K562 (cell line): Measurements from ENCODE around the gene PPIL6. TPM values are rescaled to one million over a fixed set of nuclear protein-coding genes. Genes with fewer than 3 reads are reported as not detected.

Experiments used
- ADNP ChIP-seq: fragments of 200-800 bp; sonication (Bioruptor generic); IDR thresholded peaks from 2 replicates; pipeline ENCODE4 v1.6.1; 2016; ENCODE audit warnings: missing genetic modification characterization, missing compliant biosample characterization
- BCLAF1 ChIP-seq, 2 experiments: fragments of 450-650 bp in 1 of 2; IDR thresholded peaks; 2 replicates each; pipeline ENCODE4 v1.6.1; 2011 to 2017; ENCODE audit warnings: low read depth in 2 of 2, antibody characterized with exemption in 1 of 2, borderline replicate concordance in 1 of 2, low read length in 1 of 2, mild to moderate bottlenecking in 1 of 2, mixed read lengths in 1 of 2; ENCODE audit not compliant: control insufficient read depth in 1 of 2
- CBX8 ChIP-seq: fragments of 200-600 bp; sonication (generic); IDR thresholded peaks from 2 replicates; pipeline ENCODE4 v1.6.1; 2012; ENCODE audit warnings: borderline replicate concordance, mixed run types, low read depth, mild to moderate bottlenecking, moderate library complexity, mixed read lengths, low read length, control low read depth, inconsistent platforms; ENCODE audit not compliant: poor library complexity, severe bottlenecking; ENCODE audit errors: extremely low read depth
- CCAR2 ChIP-seq: fragments of 200-400 bp; formaldehyde crosslinking; IDR thresholded peaks from 2 replicates; pipeline ENCODE4 v1.6.1; 2017; ENCODE audit warnings: mild to moderate bottlenecking, low read depth, low read length
- ESRRB ChIP-seq: fragments of 250-450 bp; sonication (Bioruptor Pico); IDR thresholded peaks from 2 replicates; pipeline ENCODE4 v1.5.0; 2020; ENCODE audit warnings: mild to moderate bottlenecking, moderate library complexity, borderline replicate concordance
- EZH2 ChIP-seq: IDR thresholded peaks from 2 replicates; pipeline ENCODE4 v1.6.1; 2012; ENCODE audit warnings: low read depth, mild to moderate bottlenecking, inconsistent platforms, low read length, borderline replicate concordance
- NFATC3 ChIP-seq: fragments of 450-650 bp; IDR thresholded peaks from 2 replicates; pipeline ENCODE4 v1.6.1; 2017; ENCODE audit warnings: mild to moderate bottlenecking
- NFXL1 ChIP-seq: fragments of 450-650 bp; formaldehyde crosslinking; IDR thresholded peaks from 2 replicates; pipeline ENCODE4 v1.4.0; 2021; ENCODE audit warnings: mild to moderate bottlenecking
- POLR2G ChIP-seq: fragments of 200-400 bp; formaldehyde crosslinking; IDR thresholded peaks from 2 replicates; pipeline ENCODE4 v1.6.1; 2017; ENCODE audit warnings: low read depth, mild to moderate bottlenecking, antibody characterized with exemption, low read length, moderate library complexity
- SMAD1 ChIP-seq: fragments of 150-350 bp; IDR thresholded peaks from 2 replicates; pipeline ENCODE4 v1.6.1; 2014; ENCODE audit warnings: low read length, low read depth; ENCODE audit not compliant: partially characterized antibody
- SP2 ChIP-seq: IDR thresholded peaks from 2 replicates; pipeline ENCODE4 v1.6.1; 2011; ENCODE audit warnings: mild to moderate bottlenecking, low read depth, low read length, moderate library complexity; ENCODE audit not compliant: poor library complexity, severe bottlenecking; ENCODE audit errors: extremely low read depth
- TARDBP ChIP-seq: fragments of 450-650 bp; IDR thresholded peaks from 2 replicates; pipeline ENCODE4 v1.6.1; 2016
- TRIM24 ChIP-seq, 2 experiments: fragments of 450-650 bp; IDR thresholded peaks; 2 replicates each; pipeline ENCODE4 v1.6.1; 2016
- polyA plus RNA-seq, 8 experiments: library from polyadenylated mRNA; depleted of rRNA in 4 of 8; stranded (reverse) in 5 of 8; unstranded in 3 of 8; fragments of >200 nt; fragmentation: Nextera tagmentation in 2 of 8; fragmentation: Illumina TruSeq in 1 of 8; extraction: Ambion mirVana in 2 of 8; extraction: Trizol in 1 of 8; gene quantifications; 2 replicates each; pipeline versions ENCODE4 v1.2.1 to v1.2.3, GENCODE V29; 2011 to 2014; ENCODE audit warnings: inconsistent platforms in 1 of 8, missing spikeins in 1 of 8
- total RNA-seq, 7 experiments: library from RNA; depleted of rRNA in 6 of 7; stranded (reverse); fragments of >200 nt in 6 of 7; fragmentation: Illumina TruSeq in 2 of 7; extraction: Trizol in 2 of 7; gene quantifications; 2 replicates each; pipeline versions ENCODE4 v1.2.1 to v1.2.3, GENCODE V29; 2011 to 2021; ENCODE audit warnings: low replicate concordance in 1 of 7
- TF ChIP-seq, protein P1 (sequence below): fragments of 250-450 bp; sonication (Bioruptor Pico); IDR thresholded peaks from 2 replicates; pipeline ENCODE4 v1.8.0; 2022; ENCODE audit warnings: moderate library complexity, mild to moderate bottlenecking, inconsistent platforms

PPIL6 gene
- total and polyA plus RNA-seq, 9 of the 15 experiments (the other 6 are each of a cell fraction or from before 2014, with no cell fraction given), result 0.03 to 0.98 (median 0.41) TPM; not detected in 1

GRCh38 chr6:109447878-109448555, 7.6 kb upstream of the PPIL6 start (continued):
- TF ChIP-seq NFXL1 (CRISPR knock-in tag) (no peak), CCAR2 (no peak), TRIM24 (IDR thresholded peaks at IDR 0.05) (no peak), ADNP (tag) (no peak), SP2 (no peak), EZH2 (no peak), NFATC3 (no peak), ESRRB (CRISPR knock-in tag) (no peak), SMAD1 (no peak), TARDBP (no peak), BCLAF1 (IDR thresholded peaks at IDR 0.05; ENCODE audit: borderline replicate concordance in 1 of 2, control insufficient read depth in 1 of 2, low read depth in 2 of 2, low read length in 1 of 2) (no peak), CBX8 (no peak), POLR2G (peak; percentile 58)
- TF ChIP-seq, protein P1, sequence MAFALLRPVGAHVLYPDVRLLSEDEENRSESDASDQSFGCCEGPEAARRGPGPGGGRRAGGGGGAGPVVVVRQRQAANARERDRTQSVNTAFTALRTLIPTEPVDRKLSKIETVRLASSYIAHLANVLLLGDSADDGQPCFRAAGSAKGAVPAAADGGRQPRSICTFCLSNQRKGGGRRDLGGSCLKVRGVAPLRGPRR (CRISPR knock-in tag), result no peak
- TF ChIP-seq, all 486 proteins: peak for 8
